ENCODE data around the gene DYNLT1. TPM values are rescaled to one million over a fixed set of nuclear protein-coding genes. Genes with fewer than 3 reads are reported as not detected.

Gene DYNLT1
- total and polyA plus RNA-seq, 10 of the 15 experiments (the other 5 are each of a cell fraction or from before 2014, with no cell fraction given), result 33.6 to 298 (median 89.2) TPM

- peak; percentile 81 for TF ChIP-seq BCL11A (IDR thresholded peaks at IDR 0.05; ENCODE audit: low read depth, low read length)
- no peak for TF ChIP-seq WRNIP1 (IDR thresholded peaks at IDR 0.05; ENCODE audit: borderline replicate concordance, low read depth, low read length)
- no peak for TF ChIP-seq SIN3A (IDR thresholded peaks at IDR 0.05; ENCODE audit: low read depth, low read length)
- TF ChIP-seq, protein P1, sequence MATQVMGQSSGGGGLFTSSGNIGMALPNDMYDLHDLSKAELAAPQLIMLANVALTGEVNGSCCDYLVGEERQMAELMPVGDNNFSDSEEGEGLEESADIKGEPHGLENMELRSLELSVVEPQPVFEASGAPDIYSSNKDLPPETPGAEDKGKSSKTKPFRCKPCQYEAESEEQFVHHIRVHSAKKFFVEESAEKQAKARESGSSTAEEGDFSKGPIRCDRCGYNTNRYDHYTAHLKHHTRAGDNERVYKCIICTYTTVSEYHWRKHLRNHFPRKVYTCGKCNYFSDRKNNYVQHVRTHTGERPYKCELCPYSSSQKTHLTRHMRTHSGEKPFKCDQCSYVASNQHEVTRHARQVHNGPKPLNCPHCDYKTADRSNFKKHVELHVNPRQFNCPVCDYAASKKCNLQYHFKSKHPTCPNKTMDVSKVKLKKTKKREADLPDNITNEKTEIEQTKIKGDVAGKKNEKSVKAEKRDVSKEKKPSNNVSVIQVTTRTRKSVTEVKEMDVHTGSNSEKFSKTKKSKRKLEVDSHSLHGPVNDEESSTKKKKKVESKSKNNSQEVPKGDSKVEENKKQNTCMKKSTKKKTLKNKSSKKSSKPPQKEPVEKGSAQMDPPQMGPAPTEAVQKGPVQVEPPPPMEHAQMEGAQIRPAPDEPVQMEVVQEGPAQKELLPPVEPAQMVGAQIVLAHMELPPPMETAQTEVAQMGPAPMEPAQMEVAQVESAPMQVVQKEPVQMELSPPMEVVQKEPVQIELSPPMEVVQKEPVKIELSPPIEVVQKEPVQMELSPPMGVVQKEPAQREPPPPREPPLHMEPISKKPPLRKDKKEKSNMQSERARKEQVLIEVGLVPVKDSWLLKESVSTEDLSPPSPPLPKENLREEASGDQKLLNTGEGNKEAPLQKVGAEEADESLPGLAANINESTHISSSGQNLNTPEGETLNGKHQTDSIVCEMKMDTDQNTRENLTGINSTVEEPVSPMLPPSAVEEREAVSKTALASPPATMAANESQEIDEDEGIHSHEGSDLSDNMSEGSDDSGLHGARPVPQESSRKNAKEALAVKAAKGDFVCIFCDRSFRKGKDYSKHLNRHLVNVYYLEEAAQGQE (IDR thresholded peaks at IDR 0.05; ENCODE audit: low read depth, low read length), result no peak
- peak; percentile 48; the same call in 1 of the 2 replicates for TF ChIP-seq DPF2 (IDR thresholded peaks at IDR 0.05)
- no peak for TF ChIP-seq NFYB (IDR thresholded peaks at IDR 0.05; ENCODE audit: insufficient read depth, low read depth, low read length)
- TF ChIP-seq JUND (IDR thresholded peaks at IDR 0.05; ENCODE audit: low read depth, low read length), result peak; percentile 52; the same call in 1 of the 2 replicates
- TF ChIP-seq GATAD2B (conservative IDR thresholded peaks at IDR 0.05; ENCODE audit: low read depth), result no peak
- TF ChIP-seq ZBTB4 (CRISPR knock-in tag; IDR thresholded peaks at IDR 0.05), result no peak
- peak; percentile 53 for TF ChIP-seq BCL3 (IDR thresholded peaks at IDR 0.05; ENCODE audit: borderline replicate concordance, insufficient read depth, low read depth, low read length, poor library complexity, severe bottlenecking)
- TF ChIP-seq SMARCA5 (IDR thresholded peaks at IDR 0.05), result no peak
- no peak for TF ChIP-seq ZZZ3 (IDR thresholded peaks at IDR 0.05; ENCODE audit: control insufficient read depth, insufficient read length, low read depth)
- no peak for TF ChIP-seq HDGF (IDR thresholded peaks at IDR 0.05)
- TF ChIP-seq EZH2 (IDR thresholded peaks at IDR 0.05; ENCODE audit: borderline replicate concordance, control insufficient read depth, low read depth, low read length), result no peak
- peak; percentile 81 for TF ChIP-seq PBX3 (IDR thresholded peaks at IDR 0.05; ENCODE audit: insufficient replicate concordance, low read depth, low read length)
- TF ChIP-seq KAT2A (conservative IDR thresholded peaks at IDR 0.05; ENCODE audit: control insufficient read depth, low read depth, low read length), result no peak
- TF ChIP-seq, protein P2, sequence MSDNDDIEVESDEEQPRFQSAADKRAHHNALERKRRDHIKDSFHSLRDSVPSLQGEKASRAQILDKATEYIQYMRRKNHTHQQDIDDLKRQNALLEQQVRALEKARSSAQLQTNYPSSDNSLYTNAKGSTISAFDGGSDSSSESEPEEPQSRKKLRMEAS (IDR thresholded peaks at IDR 0.05; ENCODE audit: low read depth, low read length), result peak; percentile 15; the same call in 1 of the 2 replicates
- peak; percentile 90 for TF ChIP-seq CBFB (IDR thresholded peaks at IDR 0.05; ENCODE audit: low read depth)
- TF ChIP-seq EP300 (IDR thresholded peaks at IDR 0.05; ENCODE audit: borderline replicate concordance in 1 of 2, control insufficient read depth in 1 of 2, low read depth in 2 of 2, low read length in 2 of 2), result peak; percentile 95 to 96
- TF ChIP-seq IRF4 (IDR thresholded peaks at IDR 0.05; ENCODE audit: low read depth, low read length), result no peak
Observed at GRCh38 chr6:158653577-158654354, 9.2 kb upstream of the DYNLT1 start (continued).

Measured in GM12878 (cell line).